ENCODE results near the gene CPNE8. TPM values are rescaled to one million over a fixed set of nuclear protein-coding genes. Genes with fewer than 3 reads are reported as not detected.

CPNE8 gene
- total RNA-seq, 6 experiments from 2014 or later: 8.6 to 21.1 (median 16.3) TPM

- no peak for DNase-seq
Observed at GRCh38 chr12:38662829-38663228, 242.6 kb downstream of the CPNE8 start.

GRCh38 chr12:38653650-38654049 is 251.7 kb downstream of the CPNE8 start:
- TF ChIP-seq CTCF (IDR thresholded peaks at IDR 0.05): no peak
- no peak for TF ChIP-seq POLR2A (IDR thresholded peaks at IDR 0.05)
- DNase-seq (no peak), ATAC-seq (no peak)
- no peak overlapping the region for H3K27ac ChIP-seq
- H3K36me3 ChIP-seq: peaks cover 0 to 3% (median 0%) of the 10 kb centered on the region in 4 donors
- no peaks in the 10 kb centered on the region for H3K4me1 ChIP-seq
- H3K9me3 ChIP-seq: no peaks in the 10 kb centered on the region
- H3K27me3 ChIP-seq: no peaks in the 10 kb centered on the region
- 60% methylated on average over 1 of the region's 2 CpGs for WGBS (ENCODE audit: insufficient coverage, low coverage, low lambda C conversion rate, missing lambda C conversion rate)
- no peak overlapping the region for H3K4me3 ChIP-seq
- intact Hi-C loops (cut with DNase I): no loop called here

More at GRCh38 chr12:38662829-38663228, 242.6 kb downstream of the CPNE8 start:
- peaks cover 0 to 6% (median 0%) of the 10 kb centered on the region in 4 donors for H3K4me1 ChIP-seq
- ATAC-seq: no peak
- H3K4me3 ChIP-seq: no peak overlapping the region
- TF ChIP-seq POLR2A (IDR thresholded peaks at IDR 0.05): no peak
- TF ChIP-seq CTCF (IDR thresholded peaks at IDR 0.05): no peak
- H3K27me3 ChIP-seq: no peaks in the 10 kb centered on the region
- H3K27ac ChIP-seq: no peak overlapping the region
- intact Hi-C loops (cut with DNase I): no loop called here
- no peaks in the 10 kb centered on the region for H3K36me3 ChIP-seq
- H3K9me3 ChIP-seq: peaks cover 0 to 9% (median 0%) of the 10 kb centered on the region in 4 donors

DNA sequence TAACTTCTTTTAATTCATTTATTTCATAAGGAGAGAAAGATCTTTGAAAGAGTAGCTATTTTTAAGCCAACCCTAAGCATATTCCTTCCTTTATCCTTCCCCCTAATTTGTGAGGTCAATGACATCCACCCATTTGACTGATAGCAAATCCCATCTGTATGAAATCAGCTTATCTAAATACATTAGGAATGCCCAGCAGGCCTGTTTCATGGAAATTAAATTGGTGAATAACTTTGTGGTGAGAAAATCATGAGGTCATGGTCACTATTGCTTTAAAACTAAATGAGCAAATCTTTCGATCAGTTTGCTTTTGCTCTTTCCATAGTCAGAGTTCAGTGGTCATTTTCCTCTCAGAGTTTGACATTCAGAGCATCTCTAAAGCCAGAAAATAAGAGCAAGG is 256.6 kb downstream of the CPNE8 start:
- WGBS (ENCODE audit: insufficient coverage, low coverage, low lambda C conversion rate, missing lambda C conversion rate): 83% methylated on average over 1 of the region's 1 CpG
- intact Hi-C loops (cut with DNase I): no loop called here
- no peak for ATAC-seq

DNA sequence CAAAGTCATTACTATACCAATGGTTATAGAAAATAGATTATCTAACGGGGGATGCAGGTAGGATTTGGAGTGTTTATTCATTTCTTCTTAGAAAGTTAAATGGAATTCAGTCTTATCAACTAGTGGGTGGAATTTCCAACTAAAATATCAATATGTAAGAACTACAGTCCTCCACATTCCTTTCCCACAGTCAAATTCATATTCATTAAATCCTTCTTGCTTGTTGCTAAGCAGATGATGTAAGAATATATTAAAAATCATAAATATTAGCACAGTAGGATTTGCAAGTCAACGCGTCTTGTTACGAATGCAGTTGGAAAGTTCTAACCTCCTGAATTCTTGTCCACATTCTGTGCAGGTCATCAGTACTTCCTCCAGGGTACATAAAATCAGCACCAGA is 259.2 kb downstream of the CPNE8 start:
- WGBS (ENCODE audit: insufficient coverage, low coverage, low lambda C conversion rate, missing lambda C conversion rate): 55% methylated on average over 4 of the region's 4 CpGs
- no peak for TF ChIP-seq POLR2A (IDR thresholded peaks at IDR 0.05)
- TF ChIP-seq CTCF (IDR thresholded peaks at IDR 0.05): no peak
- Histone ChIP-seq H3K27ac (no peak overlapping the region), H3K9me3 (no peaks in the 10 kb centered on the region), H3K4me1 (no peaks in the 10 kb centered on the region), H3K4me3 (no peak overlapping the region), H3K27me3 (no peaks in the 10 kb centered on the region), H3K36me3 (no peaks in the 10 kb centered on the region)
- intact Hi-C loops (cut with DNase I): no loop called here
- no peak for ATAC-seq
- no peak for DNase-seq

More for the DNA sequence above, 256.6 kb downstream of the CPNE8 start:
- Histone ChIP-seq H3K9me3 (no peaks in the 10 kb centered on the region), H3K4me1 (no peaks in the 10 kb centered on the region), H3K4me3 (no peak overlapping the region), H3K27ac (no peak overlapping the region), H3K36me3 (peaks cover 0 to 3% (median 0%) of the 10 kb centered on the region in 4 donors), H3K27me3 (no peaks in the 10 kb centered on the region)
- TF ChIP-seq POLR2A (IDR thresholded peaks at IDR 0.05) (no peak), CTCF (IDR thresholded peaks at IDR 0.05) (no peak)
- no peak for DNase-seq

- no peaks in the 10 kb centered on the region for H3K36me3 ChIP-seq
- H3K27me3 ChIP-seq: no peaks in the 10 kb centered on the region
- 43% methylated on average over 6 of the region's 7 CpGs for WGBS (ENCODE audit: insufficient coverage, low coverage, low lambda C conversion rate, missing lambda C conversion rate)
- intact Hi-C loops (cut with DNase I): no loop called here
- TF ChIP-seq CTCF (IDR thresholded peaks at IDR 0.05) (no peak), POLR2A (IDR thresholded peaks at IDR 0.05) (no peak)
- no peaks in the 10 kb centered on the region for H3K4me1 ChIP-seq
- ATAC-seq (no peak), DNase-seq (no peak)
- H3K4me3 ChIP-seq: no peak overlapping the region
- no peaks in the 10 kb centered on the region for H3K9me3 ChIP-seq
- H3K27ac ChIP-seq: no peak overlapping the region
Observed at GRCh38 chr12:38639625-38640024, 265.8 kb downstream of the CPNE8 start.
